ENCODE data around the gene FAM83G. TPM values are rescaled to one million over a fixed set of nuclear protein-coding genes. Genes with fewer than 3 reads are reported as not detected.

The FAM83G gene
- total RNA-seq, 2 donors from 2014 or later: 24.4 to 24.8 TPM

DNA sequence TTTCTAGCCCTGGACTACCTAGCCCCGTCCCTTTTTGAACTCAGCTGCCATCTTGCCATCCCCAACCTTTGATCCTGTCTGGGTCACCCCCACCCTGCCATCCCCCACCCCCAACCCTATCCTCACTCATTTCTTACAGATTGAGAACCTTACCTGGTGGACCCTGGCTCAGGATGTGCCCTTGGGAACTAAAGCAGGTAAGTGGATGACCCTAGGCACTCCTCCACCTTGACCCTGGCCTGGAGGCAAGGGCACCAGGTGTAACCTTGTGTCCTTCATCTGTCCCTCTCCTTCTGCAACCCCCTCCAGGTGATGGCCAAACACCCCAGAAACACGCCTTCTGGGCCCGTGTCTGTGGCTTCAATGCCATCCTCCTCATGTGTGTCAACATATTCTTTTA is 15.5 kb upstream of the FAM83G start:
- Histone ChIP-seq H3K36me3 (no peaks in the 10 kb centered on the region), H3K9ac (ENCODE audit: low read depth in 2 of 2, low read length in 2 of 2) (no peak overlapping the region), H3K27me3 (no peaks in the 10 kb centered on the region), H3K4me3 (no peak overlapping the region), H3K4me1 (peaks cover 4% of the 10 kb centered on the region), H3K27ac (no peak overlapping the region), H3K9me3 (no peaks in the 10 kb centered on the region)
- intact Hi-C loops (cut with DNase I): loop anchor here (10.0 kb wide), 1 partner anchor 55 kb away; no protein-coding TSS in a partner anchor
- no peak for TF ChIP-seq CTCF (IDR thresholded peaks at IDR 0.05)
- no peak for DNase-seq

GRCh38 chr17:19019041-19019941 is 14.7 kb upstream of the FAM83G start:
- no peak for DNase-seq
- Histone ChIP-seq H3K9me3 (no peaks in the 10 kb centered on the region), H3K4me1 (peaks cover 4% of the 10 kb centered on the region), H3K27me3 (no peaks in the 10 kb centered on the region), H3K9ac (ENCODE audit: low read depth in 2 of 2, low read length in 2 of 2) (no peak overlapping the region), H3K36me3 (no peaks in the 10 kb centered on the region), H3K4me3 (no peak overlapping the region), H3K27ac (no peak overlapping the region)
- intact Hi-C loops (cut with DNase I): no loop called here
- no peak for TF ChIP-seq CTCF (IDR thresholded peaks at IDR 0.05)

- Histone ChIP-seq H3K9ac (ENCODE audit: low read depth in 2 of 2, low read length in 2 of 2) (no peak overlapping the region), H3K9me3 (no peaks in the 10 kb centered on the region), H3K4me3 (no peak overlapping the region), H3K27me3 (no peaks in the 10 kb centered on the region), H3K4me1 (peaks cover 4% of the 10 kb centered on the region), H3K36me3 (no peaks in the 10 kb centered on the region), H3K27ac (no peak overlapping the region)
- DNase-seq: no peak
- no peak for TF ChIP-seq CTCF (IDR thresholded peaks at IDR 0.05)
- intact Hi-C loops (cut with DNase I): no loop called here
Observed at GRCh38 chr17:19018600-19018950, 14.0 kb upstream of the FAM83G start.

DNA sequence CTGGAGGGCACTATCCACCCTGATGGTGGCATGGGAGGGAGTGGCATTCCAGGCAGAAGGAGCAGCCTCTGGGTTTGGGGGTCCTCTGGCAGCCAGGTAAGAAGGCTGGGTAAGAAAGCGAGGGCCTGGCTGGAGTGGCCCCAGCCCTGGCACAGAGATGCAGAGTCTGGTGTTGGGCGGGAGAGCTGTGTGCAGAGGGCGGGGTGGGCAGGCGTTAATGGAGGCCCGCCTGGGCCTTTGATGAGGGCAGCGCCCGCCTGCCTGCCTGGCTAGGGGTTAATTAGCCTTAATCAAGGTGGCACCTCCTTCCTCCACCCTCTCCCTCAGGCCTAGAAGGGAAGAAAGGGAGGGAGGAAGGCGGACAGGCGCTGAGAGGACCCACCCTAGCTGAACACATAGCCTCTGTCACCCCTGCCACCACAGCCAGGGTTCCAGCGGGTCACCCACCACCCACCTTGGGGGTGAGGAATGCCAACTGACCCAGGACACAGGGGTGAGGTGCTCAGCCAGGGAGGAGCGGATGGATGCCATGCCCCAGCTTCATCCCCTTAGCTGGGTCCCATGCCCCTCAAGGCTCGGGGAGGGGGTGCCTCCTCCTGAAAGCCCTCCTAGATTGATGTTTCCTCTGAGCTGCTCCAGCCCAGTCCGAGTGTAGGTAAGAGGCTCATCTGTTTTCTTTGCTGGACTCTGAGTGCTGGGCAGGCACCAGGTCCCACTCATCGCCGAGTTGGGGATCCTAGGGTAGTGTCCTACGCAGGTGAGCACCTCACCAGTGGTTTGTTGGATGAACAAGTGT is 13.4 kb upstream of the FAM83G start:
- DNase-seq: no peak
- H3K27me3 ChIP-seq: no peaks in the 10 kb centered on the region
- no peak for TF ChIP-seq CTCF (IDR thresholded peaks at IDR 0.05)
- H3K27ac ChIP-seq: no peak overlapping the region
- H3K4me1 ChIP-seq: peaks cover 4% of the 10 kb centered on the region
- no peaks in the 10 kb centered on the region for H3K9me3 ChIP-seq
- H3K9ac ChIP-seq (ENCODE audit: low read depth in 2 of 2, low read length in 2 of 2): no peak overlapping the region
- H3K36me3 ChIP-seq: no peaks in the 10 kb centered on the region
- intact Hi-C loops (cut with DNase I): no loop called here
- no peak overlapping the region for H3K4me3 ChIP-seq

GRCh38 chr17:19017401-19017800 is 12.8 kb upstream of the FAM83G start:
- intact Hi-C loops (cut with DNase I): no loop called here
- H3K9me3 ChIP-seq: no peaks in the 10 kb centered on the region
- TF ChIP-seq CTCF (IDR thresholded peaks at IDR 0.05): no peak
- peaks cover 4% of the 10 kb centered on the region for H3K4me1 ChIP-seq
- H3K27me3 ChIP-seq: no peaks in the 10 kb centered on the region
- H3K4me3 ChIP-seq: no peak overlapping the region
- no peaks in the 10 kb centered on the region for H3K36me3 ChIP-seq
- no peak for DNase-seq
- H3K9ac ChIP-seq (ENCODE audit: low read depth in 2 of 2, low read length in 2 of 2): no peak overlapping the region
- no peak overlapping the region for H3K27ac ChIP-seq
